Hematopoietic multipotent progenitor cell (in vitro differentiated cells): Measurements from ENCODE around the gene SUPT20HL1. TPM values are rescaled to one million over a fixed set of nuclear protein-coding genes. Genes with fewer than 3 reads are reported as not detected.
A peak's percentile ranks its signal among the peaks of the same experiment; 100 is the strongest.

Experiments
- DNase-seq, 3 donors: peaks; one replicate each; pipeline ENCODE4 v3.0.0-alpha.2; 2011 to 2015; ENCODE audit warnings: low read depth in 2 of 3, low spot score in 2 of 3
- total RNA-seq: library from RNA; depleted of rRNA; stranded (reverse); fragments of >200 nt; gene quantifications from one replicate; pipeline ENCODE4 v1.2.3, GENCODE V29; 2012

The SUPT20HL1 gene
- total RNA-seq, 1 donor = under 0.01 TPM

DNA sequence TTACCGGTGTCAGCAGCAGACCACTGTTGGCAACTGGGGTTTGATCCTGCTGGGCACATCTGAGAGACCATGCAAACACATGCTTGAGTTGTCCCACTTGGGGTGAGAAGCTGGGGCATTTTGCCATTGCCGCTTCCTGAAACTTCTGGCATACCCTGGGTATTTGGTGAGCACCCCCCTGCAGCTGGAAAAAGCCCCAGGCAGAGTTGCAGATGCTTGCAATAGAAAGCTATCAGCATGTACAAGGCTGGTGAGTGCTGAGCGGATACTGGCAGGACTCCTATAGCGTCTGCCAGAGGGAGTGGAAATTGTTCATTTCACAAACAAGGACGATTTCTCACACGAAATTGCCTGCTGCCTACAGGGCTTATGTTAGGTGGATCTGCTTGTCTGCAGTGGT is 32.3 kb downstream of the SUPT20HL1 start:
- no peak for DNase-seq

DNA sequence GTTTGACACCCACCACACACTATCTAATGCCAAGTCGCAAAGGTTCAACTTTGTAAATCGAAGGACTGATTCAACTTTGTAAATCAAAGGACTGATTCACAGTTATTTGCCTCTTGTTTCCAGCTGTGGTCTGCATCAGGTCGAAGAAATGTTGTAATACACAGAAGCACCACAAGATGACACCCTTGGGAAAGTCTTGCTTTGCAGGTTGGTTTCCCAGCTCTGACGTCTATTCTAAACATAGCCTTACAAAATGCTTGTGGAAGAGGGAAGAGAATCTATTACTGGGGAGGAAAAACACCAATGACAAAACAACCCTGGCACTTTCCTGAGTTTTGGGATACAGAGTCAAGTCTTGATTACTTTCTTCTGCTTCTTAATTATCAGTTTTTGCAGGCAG is 35.3 kb downstream of the SUPT20HL1 start:
- peak; percentile 28 to 66 (median 47) for DNase-seq

DNA sequence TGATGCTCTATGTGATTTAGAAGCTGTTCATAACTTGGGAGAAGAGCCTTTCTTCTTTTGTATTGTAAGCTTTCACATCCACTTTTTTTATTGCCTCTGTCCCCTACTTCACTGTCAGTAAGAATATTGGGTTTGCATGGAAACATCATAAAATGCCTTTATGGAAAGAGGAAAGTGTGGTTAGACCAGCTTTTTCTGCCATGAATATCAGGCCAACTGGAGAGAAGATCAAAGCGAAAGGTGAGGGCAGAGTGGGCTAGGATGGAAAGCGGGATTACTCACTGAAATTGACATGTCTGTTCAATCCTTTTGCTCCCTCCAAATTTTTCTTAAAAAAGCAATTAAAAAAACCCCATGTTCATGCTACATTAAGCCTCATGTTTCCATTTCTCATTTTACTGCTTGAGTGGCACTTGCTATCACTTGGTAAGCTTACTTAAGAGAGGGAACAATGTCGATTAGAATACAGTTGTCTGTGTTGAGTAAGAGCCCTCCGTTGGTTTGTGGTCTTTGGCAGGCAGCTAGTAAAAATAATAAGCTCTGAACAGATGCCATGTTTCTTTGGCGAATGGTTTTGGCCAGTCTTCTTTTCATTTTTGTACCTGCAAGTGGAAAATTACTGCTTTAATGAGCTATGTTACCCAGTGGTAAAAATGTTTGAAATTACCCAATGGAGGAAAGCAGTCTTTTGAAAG is 35.9 kb downstream of the SUPT20HL1 start:
- DNase-seq = no peak

DNA sequence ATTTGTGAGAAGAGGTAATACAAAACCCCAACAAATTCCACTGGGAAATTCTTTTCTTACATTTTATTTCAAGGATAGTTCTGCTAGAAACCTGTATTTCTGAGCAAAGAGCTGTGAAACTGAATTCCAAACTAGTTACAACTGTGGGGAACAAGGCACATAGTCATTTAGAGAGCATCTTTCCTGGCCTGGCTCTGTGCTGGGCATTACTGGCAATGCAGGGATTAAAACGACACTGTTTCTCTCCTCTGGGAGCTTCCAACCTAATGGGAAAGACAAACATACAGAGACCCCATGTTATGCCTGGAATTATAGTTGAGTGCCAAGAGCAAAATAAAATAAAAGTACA is 36.5 kb downstream of the SUPT20HL1 start:
- DNase-seq = no peak

DNA sequence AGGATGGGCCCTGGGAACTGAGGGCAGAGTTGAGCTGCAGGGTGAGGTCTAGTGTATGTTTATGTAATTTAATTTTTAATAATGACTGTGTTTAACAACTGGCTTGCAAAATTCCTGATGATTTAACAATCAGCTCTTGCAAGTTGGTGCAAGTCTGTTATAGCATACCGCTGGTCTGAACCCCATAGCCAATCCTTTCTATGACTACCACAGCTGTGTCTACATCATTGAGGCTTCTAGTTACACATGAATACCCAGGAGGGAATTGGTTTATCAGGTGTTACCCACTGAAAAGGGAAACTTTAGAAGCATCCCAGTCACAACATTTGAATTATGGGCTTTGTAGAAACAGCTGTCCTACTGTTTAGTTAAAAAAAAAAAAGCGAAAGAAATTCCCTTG is 38.3 kb downstream of the SUPT20HL1 start:
- no peak for DNase-seq

DNA sequence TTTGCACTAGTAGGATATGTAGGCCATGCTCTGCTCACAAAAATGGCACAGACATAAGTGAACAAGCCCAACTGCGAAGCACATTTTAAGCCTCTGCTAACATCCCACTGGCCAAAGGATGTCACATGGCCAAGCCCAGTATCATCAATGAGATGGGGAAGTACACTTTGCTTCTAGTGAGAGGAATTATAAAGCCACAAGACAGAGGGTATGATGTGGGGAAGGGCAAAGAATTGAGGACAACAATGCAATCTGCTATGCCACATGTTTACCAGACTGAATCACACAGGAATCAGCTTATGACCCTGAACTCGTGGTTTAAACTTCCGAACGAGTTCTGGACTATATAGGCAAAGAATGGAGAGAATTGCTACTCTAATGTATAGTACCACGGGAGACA is 39.1 kb downstream of the SUPT20HL1 start:
- peak in 1 of 3 donors; percentile 47 for DNase-seq

DNA sequence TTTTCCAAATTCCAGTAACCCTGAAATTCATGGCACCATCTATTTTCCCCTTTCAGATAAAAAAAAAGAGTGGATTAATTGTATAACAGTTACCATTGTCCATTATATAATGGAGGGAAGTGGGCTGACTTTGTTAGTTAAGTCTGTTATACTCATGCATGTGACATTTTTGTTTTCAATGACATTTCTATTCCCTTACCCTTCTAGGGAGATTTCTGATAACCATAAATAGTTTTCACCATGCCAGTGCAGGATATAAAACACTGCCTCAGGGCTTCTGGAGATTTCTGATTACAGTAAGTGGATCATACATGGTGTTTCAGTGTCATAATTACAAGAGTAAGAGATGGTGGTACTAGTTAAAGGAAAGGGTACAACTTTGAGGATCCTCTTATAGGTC is 45.5 kb downstream of the SUPT20HL1 start:
- DNase-seq = no peak

Other genes starting within 250 kb of the SUPT20HL1 start
- 30.2 TPM for gene ZFX, start 210.9 kb upstream of the SUPT20HL1 start, total RNA-seq
- gene SUPT20HL2, start 46.6 kb upstream of the SUPT20HL1 start, total RNA-seq = not detected
- 12.7 TPM for gene PDK3, start 104.6 kb downstream of the SUPT20HL1 start, total RNA-seq